Endodermal cell (in vitro differentiated cells): ENCODE measurements around the gene SSTR1. TPM values are rescaled to one million over a fixed set of nuclear protein-coding genes. Genes with fewer than 3 reads are reported as not detected.
"Not testable (repeated sequence)": the region's sequence is repeated elsewhere in the genome, so short reads cannot be mapped to it uniquely, and the experiment has no call there.

Experiments
- DNase-seq: peaks from one replicate; pipeline ENCODE4 v3.0.0-alpha.2; 2017
- H3K27ac ChIP-seq: 2 replicates; pipeline ENCODE4 v1.5.1; 2013; ENCODE audit warnings: mild to moderate bottlenecking, low read depth, low read length, moderate library complexity
- H3K27me3 ChIP-seq: 2 replicates; pipeline ENCODE4 v1.6.1; 2013; ENCODE audit warnings: mild to moderate bottlenecking, low read length, moderate library complexity; ENCODE audit not compliant: insufficient read depth, control insufficient read depth, poor library complexity, severe bottlenecking
- H3K36me3 ChIP-seq: 2 replicates; pipeline ENCODE4 v1.7.0; 2013; ENCODE audit warnings: mild to moderate bottlenecking, low read length, moderate library complexity; ENCODE audit not compliant: control insufficient read depth, insufficient read depth
- H3K4me1 ChIP-seq: one replicate; pipeline ENCODE4 v1.7.0; 2013; ENCODE audit warnings: low read length; ENCODE audit not compliant: control insufficient read depth, insufficient read depth
- H3K4me3 ChIP-seq: 2 replicates; pipeline ENCODE4 v1.5.1; 2013; ENCODE audit warnings: mild to moderate bottlenecking, low read length, moderate library complexity
- H3K9ac ChIP-seq: 2 replicates; pipeline ENCODE4 v1.6.1; 2013; ENCODE audit warnings: mild to moderate bottlenecking, low read length, moderate library complexity; ENCODE audit not compliant: poor library complexity, severe bottlenecking; ENCODE audit errors: extremely low read depth
- H3K9me3 ChIP-seq: 2 replicates; pipeline ENCODE4 v1.6.1; 2013; ENCODE audit warnings: mild to moderate bottlenecking, low read length, moderate library complexity; ENCODE audit not compliant: control insufficient read depth
- H3K27ac Mint-ChIP-seq: 2 replicates; pipeline ENCODE4 v1.8.0; 2020; ENCODE audit warnings: mixed read lengths
- H3K27me3 Mint-ChIP-seq: 2 replicates; pipeline ENCODE4 v1.8.0; 2021; ENCODE audit warnings: mild to moderate bottlenecking, mixed read lengths; ENCODE audit not compliant: insufficient read depth
- H3K36me3 Mint-ChIP-seq: 2 replicates; pipeline ENCODE4 v1.8.0; 2020; ENCODE audit warnings: low read depth, mixed read lengths
- H3K4me1 Mint-ChIP-seq: 2 replicates; pipeline ENCODE4 v1.8.0; 2020; ENCODE audit warnings: mixed read lengths
- H3K4me3 Mint-ChIP-seq: 2 replicates; pipeline ENCODE4 v1.8.0; 2020; ENCODE audit warnings: mild to moderate bottlenecking, moderate library complexity, mixed read lengths
- H3K9me3 Mint-ChIP-seq: 2 replicates; pipeline ENCODE4 v1.8.0; 2020; ENCODE audit warnings: mild to moderate bottlenecking, mixed read lengths
- CTCF ChIP-seq: fragments of 200-600 bp; sonication (generic); conservative IDR thresholded peaks from 2 replicates; pipeline ENCODE4 v1.5.0; 2021; ENCODE audit warnings: antibody characterized with exemption, mild to moderate bottlenecking
- WGBS, 2 experiments: methylation state at CpG; one replicate each; pipeline versions ENCODE4 v1.1.5 to v1.1.7; 2013; ENCODE audit warnings: missing lambda C conversion rate in 2 of 2, mixed read lengths in 1 of 2; ENCODE audit not compliant: insufficient coverage in 1 of 2, insufficient read length in 1 of 2; 5-methylcytosine and 5-hydroxymethylcytosine counted together
- total RNA-seq, 2 donors: library from RNA; stranded (reverse); fragmentation: NEBNext Ultra II Directional in 1 of 2; extraction: Animal tissue kit (Norgen Biotek cat#: 25700) in 1 of 2; gene quantifications; 2 replicates in 1 of 2; 3 replicates in 1 of 2; pipeline ENCODE4 v1.2.1, GENCODE V29; 2021

The SSTR1 gene
- total RNA-seq, 2 donors from 2014 or later: 0.69 to 1.2 TPM

GRCh38 chr14:38186216-38186615, 21.5 kb upstream of the SSTR1 start:
- Mint-ChIP-seq H3K4me3 (no peak overlapping the region), H3K27ac (no peak overlapping the region), H3K4me1 (peaks cover 63% of the 10 kb centered on the region), H3K9me3 (peaks cover 11% of the 10 kb centered on the region), H3K27me3 (no peaks in the 10 kb centered on the region), H3K36me3 (peaks cover 16% of the 10 kb centered on the region)
- no peak for DNase-seq
- no peak for TF ChIP-seq CTCF
- no peak overlapping the region for H3K9ac ChIP-seq
- H3K27me3 ChIP-seq: no peaks in the 10 kb centered on the region
- no peak overlapping the region for H3K4me3 ChIP-seq
- H3K9me3 ChIP-seq: peaks cover 18% of the 10 kb centered on the region
- WGBS, 2 experiments: 88 to 89% methylated on average over 1 of the region's 1 CpG
- no peaks in the 10 kb centered on the region for H3K36me3 ChIP-seq
- peaks cover 23% of the 10 kb centered on the region for H3K4me1 ChIP-seq
- H3K27ac ChIP-seq: no peak overlapping the region

GRCh38 chr14:38187528-38187927, 20.2 kb upstream of the SSTR1 start:
- H3K4me3 Mint-ChIP-seq: no peak overlapping the region
- H3K4me1 Mint-ChIP-seq: peaks cover 73% of the 10 kb centered on the region

GRCh38 chr14:38189930-38190726, 17.6 kb upstream of the SSTR1 start:
- peak; percentile 69 for DNase-seq
- peaks cover 13% of the 10 kb centered on the region for H3K4me1 ChIP-seq
- H3K27me3 ChIP-seq: no peaks in the 10 kb centered on the region
- no peak for TF ChIP-seq CTCF
- H3K9me3 ChIP-seq: no peaks in the 10 kb centered on the region
- no peak overlapping the region for H3K27ac ChIP-seq
- Mint-ChIP-seq H3K4me3 (peak overlapping the region; percentile 77), H3K27ac (peak overlapping the region; percentile 70), H3K27me3 (no peaks in the 10 kb centered on the region), H3K9me3 (no peaks in the 10 kb centered on the region), H3K4me1 (peaks cover 64% of the 10 kb centered on the region), H3K36me3 (peaks cover 19% of the 10 kb centered on the region)
- 29% methylated on average over 4 of the region's 4 CpGs; no CpG with 5 or more reads in 1 of the 2 experiments for WGBS, 2 experiments
- H3K9ac ChIP-seq: no peak overlapping the region
- peak overlapping the region; percentile 19 for H3K4me3 ChIP-seq
- no peaks in the 10 kb centered on the region for H3K36me3 ChIP-seq

More at GRCh38 chr14:38187528-38187927, 20.2 kb upstream of the SSTR1 start:
- H3K4me1 ChIP-seq: peaks cover 23% of the 10 kb centered on the region
- H3K9ac ChIP-seq: no peak overlapping the region
- H3K27ac Mint-ChIP-seq: no peak overlapping the region
- no peak for DNase-seq
- H3K9me3 Mint-ChIP-seq: peaks cover 5% of the 10 kb centered on the region
- H3K27ac ChIP-seq: no peak overlapping the region
- peaks cover 4% of the 10 kb centered on the region for H3K9me3 ChIP-seq
- WGBS, 2 experiments: 80 to 94% methylated on average over 2 of the region's 2 CpGs
- no peak overlapping the region for H3K4me3 ChIP-seq
- H3K27me3 Mint-ChIP-seq: no peaks in the 10 kb centered on the region
- H3K36me3 Mint-ChIP-seq: peaks cover 15% of the 10 kb centered on the region
- TF ChIP-seq CTCF: no peak
- H3K36me3 ChIP-seq: no peaks in the 10 kb centered on the region
- no peaks in the 10 kb centered on the region for H3K27me3 ChIP-seq

GRCh38 chr14:38190846-38191245, 16.9 kb upstream of the SSTR1 start:
- DNase-seq: peak; percentile 54
- not testable (repeated sequence) for H3K27ac ChIP-seq, H3K27me3 Mint-ChIP-seq, H3K27me3 ChIP-seq, H3K4me1 ChIP-seq, H3K9ac ChIP-seq, H3K9me3 ChIP-seq, H3K36me3 ChIP-seq, H3K9me3 Mint-ChIP-seq
- WGBS, 2 experiments: 8 to 10% methylated on average over 5 to 11 of the region's 11 CpGs
- peak overlapping the region; percentile 69 for H3K4me3 ChIP-seq
- Mint-ChIP-seq H3K4me1 (peaks cover 65% of the 10 kb centered on the region), H3K4me3 (peak overlapping the region; percentile 77), H3K27ac (peak overlapping the region; percentile 96), H3K36me3 (peaks cover 19% of the 10 kb centered on the region)

- H3K9ac ChIP-seq: peak overlapping the region; percentile 44
These were observed 16.2 kb upstream of the SSTR1 start for GRCh38 chr14:38191491-38191890.

More at GRCh38 chr14:38191491-38191890, 16.2 kb upstream of the SSTR1 start:
- Mint-ChIP-seq H3K4me3 (peak overlapping the region; percentile 77), H3K4me1 (peaks cover 65% of the 10 kb centered on the region), H3K27ac (peak overlapping the region; percentile 96), H3K36me3 (peaks cover 19% of the 10 kb centered on the region)
- H3K27me3 ChIP-seq, H3K27me3 Mint-ChIP-seq, H3K36me3 ChIP-seq, H3K9me3 ChIP-seq, H3K4me1 ChIP-seq, H3K27ac ChIP-seq, DNase-seq, H3K9me3 Mint-ChIP-seq: not testable (repeated sequence)
- H3K4me3 ChIP-seq: peak overlapping the region; percentile 69
- 10 to 17% methylated on average over 2 to 10 of the region's 10 CpGs for WGBS, 2 experiments
